ENCODE results near the gene TEX28.
"Not testable (repeated sequence)": the region's sequence is repeated elsewhere in the genome, so short reads cannot be mapped to it uniquely, and the experiment has no call there.

Gene TEX28

DNA sequence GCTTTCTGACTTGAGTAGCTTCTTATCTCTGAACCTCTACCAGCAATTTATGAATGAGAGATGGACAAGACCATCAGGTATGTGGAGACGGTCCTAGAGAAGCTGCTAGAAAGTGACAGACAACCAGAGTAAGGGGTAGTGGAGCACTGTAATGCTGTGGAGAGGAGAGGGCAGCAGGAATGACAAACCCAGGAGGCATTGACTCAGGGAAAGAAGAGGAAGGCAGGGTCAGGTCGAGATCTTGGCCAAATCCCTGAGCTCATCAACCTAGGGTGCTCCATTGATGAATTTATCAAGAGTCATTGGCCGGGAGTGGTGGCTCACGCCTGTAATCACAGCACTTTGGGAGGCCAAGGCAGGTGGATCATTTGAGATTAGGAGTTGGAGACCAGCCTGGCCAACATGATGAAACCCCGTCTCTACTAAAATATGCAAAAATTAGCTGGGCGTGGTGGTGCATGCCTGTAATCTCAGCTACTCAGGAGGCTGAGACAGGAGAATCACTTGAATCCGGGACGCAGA is 54.9 kb downstream of the TEX28 start:
- peak; percentile 1 for DNase-seq

DNA sequence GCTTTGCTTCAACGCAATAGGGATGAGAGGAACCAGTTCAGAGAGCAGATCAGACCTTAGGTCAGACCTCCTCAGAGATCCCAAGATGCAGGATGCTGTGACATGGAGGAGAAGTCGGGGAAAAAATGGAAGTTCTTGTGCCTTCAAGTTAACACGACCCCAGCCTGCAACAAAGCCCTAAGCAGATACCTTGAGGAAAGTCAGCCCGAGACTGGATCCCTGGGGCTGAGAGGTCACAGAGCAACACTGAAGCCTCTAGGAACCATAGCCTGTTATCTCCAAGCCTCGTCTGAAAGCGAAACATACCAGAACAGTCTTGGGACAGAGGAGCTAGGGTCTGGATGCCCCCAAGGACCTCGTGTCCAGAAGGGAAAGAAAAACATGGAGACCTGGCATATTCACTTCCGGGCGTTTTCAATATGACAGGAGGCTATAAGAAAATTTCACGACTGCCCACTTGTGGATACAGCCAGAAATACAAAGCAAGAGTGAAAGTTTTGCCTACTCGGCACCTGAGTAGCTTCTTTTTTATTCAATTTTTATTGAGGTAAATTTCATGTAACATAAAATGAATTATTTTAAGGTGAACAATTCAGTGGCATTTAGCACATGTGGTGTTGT is 55.9 kb downstream of the TEX28 start:
- not testable (repeated sequence) for DNase-seq

DNA sequence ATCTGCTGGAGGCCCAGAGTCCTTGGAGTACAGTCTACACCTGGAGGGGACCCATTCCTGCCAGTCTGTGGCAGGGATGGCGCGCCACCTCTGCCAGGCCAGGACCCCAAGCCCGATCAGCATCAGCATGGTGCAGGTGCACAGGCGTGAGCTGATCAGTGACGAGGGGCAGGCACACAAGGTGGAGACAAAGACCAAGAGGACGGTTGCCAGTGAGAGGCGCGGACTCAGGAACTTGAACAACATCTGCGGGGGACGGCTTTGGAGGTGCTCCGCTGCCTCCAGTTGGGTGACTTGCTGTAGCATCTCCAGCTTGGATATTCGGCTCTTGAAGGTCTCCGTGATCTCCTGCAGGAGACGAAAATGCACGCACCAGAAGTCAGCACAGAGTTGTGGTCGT is 61.3 kb downstream of the TEX28 start:
- DNase-seq: not testable (repeated sequence)

DNA sequence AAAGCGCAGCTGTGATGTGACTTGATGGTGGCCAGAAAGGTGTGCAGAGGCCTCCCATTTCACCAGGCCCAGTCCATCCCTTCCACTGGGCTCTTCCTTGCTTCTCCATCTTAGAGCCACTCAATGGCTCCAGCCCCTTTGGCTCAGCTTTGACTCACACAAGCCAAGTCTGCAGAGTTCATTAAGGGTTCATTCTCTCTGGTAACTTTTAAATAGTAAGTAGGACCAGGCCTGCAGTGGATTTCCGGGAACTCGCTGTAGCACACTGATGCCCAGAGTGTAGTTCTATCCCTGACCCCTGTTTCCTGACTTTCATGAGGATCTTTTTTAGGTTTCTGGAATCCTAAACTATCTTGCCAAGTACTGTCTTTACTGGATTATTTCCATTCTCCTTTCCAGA is 63.5 kb downstream of the TEX28 start:
- DNase-seq: not testable (repeated sequence)

DNA sequence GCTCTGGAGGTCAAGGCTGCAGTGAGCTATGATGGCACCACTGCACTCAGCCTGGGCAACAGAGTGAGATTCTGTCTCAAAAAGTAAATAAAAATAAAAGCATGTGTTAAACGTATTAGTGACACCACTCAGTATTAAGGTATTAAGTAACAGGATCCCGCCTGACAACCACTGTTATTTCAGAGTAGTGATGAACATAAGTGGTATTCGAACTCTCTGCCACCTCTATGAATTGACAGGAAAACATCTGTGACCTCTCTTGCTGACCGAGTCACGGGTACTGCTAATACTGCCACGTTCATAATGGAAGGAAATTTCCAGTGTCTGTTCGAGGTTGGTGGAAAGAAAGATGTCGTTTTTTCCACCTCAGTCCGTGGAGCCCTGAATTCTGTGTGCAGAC is 68.2 kb downstream of the TEX28 start:
- DNase-seq: not testable (repeated sequence)

DNA sequence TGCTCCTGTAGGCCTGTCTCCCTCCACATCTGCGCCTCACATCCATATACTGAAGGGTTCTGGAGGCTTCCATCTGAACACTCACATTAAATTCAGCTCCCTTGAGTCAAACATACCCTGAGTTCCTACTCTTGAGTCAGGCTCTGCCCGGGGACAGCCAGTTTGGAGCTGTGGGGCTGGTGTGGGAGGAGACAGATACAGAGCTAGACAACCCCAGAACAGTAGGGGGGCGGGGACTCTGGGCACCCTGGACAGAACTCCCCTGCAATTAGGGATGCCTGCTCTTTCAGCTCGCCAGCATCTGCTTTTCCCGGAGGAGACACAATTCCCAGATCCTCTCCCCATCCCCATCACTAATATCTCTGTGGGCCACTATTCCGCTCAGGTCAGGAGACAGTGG is 69.6 kb downstream of the TEX28 start:
- DNase-seq: not testable (repeated sequence)
